HepG2 (cell line): Measurements from ENCODE around the gene SCYGR6. TPM values are rescaled to one million over a fixed set of nuclear protein-coding genes. Genes with fewer than 3 reads are reported as not detected.

Source experiments
- CBX5 ChIP-seq: sonication (generic); formaldehyde crosslinking; IDR thresholded peaks from 2 replicates; pipeline ENCODE4 v1.4.0; 2020; ENCODE audit warnings: missing genetic modification reagents, borderline replicate concordance
- CCAR2 ChIP-seq: fragments of 200-400 bp; formaldehyde crosslinking; optimal IDR thresholded peaks from 2 replicates; pipeline ENCODE3; 2018; ENCODE audit warnings: low read depth, mild to moderate bottlenecking, low read length, moderate library complexity
- FOSL1 ChIP-seq: sonication (generic); formaldehyde crosslinking; IDR thresholded peaks from 2 replicates; pipeline ENCODE4 v1.9.0; 2021; ENCODE audit warnings: missing genetic modification reagents, borderline replicate concordance
- FOXA3 ChIP-seq: IDR thresholded peaks from 2 replicates; pipeline ENCODE4 v1.6.1; 2016; ENCODE audit warnings: missing genetic modification reagents, missing compliant biosample characterization
- FOXO1 ChIP-seq: sonication (generic); formaldehyde crosslinking; IDR thresholded peaks from 2 replicates; pipeline ENCODE4 v1.4.0; 2020; ENCODE audit warnings: missing genetic modification reagents
- HMGA1 ChIP-seq: sonication (generic); formaldehyde crosslinking; conservative IDR thresholded peaks from 2 replicates; pipeline ENCODE4 v1.4.0; 2020; ENCODE audit warnings: missing genetic modification reagents
- KDM6A ChIP-seq: IDR thresholded peaks from 2 replicates; pipeline ENCODE4 v1.6.1; 2016; ENCODE audit warnings: low read depth
- MAFF ChIP-seq: IDR thresholded peaks from 2 replicates; pipeline ENCODE4 v1.6.1; 2011; ENCODE audit warnings: low read depth, low read length, improper control_type of control experiment
- MIXL1 ChIP-seq: IDR thresholded peaks from 2 replicates; pipeline ENCODE4 v1.6.1; 2016
- MTF2 ChIP-seq: sonication (generic); formaldehyde crosslinking; IDR thresholded peaks from 2 replicates; pipeline ENCODE4 v1.5.0; 2020; ENCODE audit warnings: missing genetic modification reagents, borderline replicate concordance
- NFAT5 ChIP-seq: sonication (generic); formaldehyde crosslinking; IDR thresholded peaks from 2 replicates; pipeline ENCODE4 v1.4.0; 2020; ENCODE audit warnings: missing genetic modification reagents
- RBM39 ChIP-seq: fragments of 200-400 bp; formaldehyde crosslinking; IDR thresholded peaks from one replicate; pipeline ENCODE4 v1.6.1; 2018; ENCODE audit warnings: antibody characterized with exemption, mild to moderate bottlenecking, low read depth, low read length; ENCODE audit not compliant: poor library complexity, severe bottlenecking
- RNF2 ChIP-seq: fragments of 450-650 bp; conservative IDR thresholded peaks from 2 replicates; pipeline ENCODE4 v1.6.1; 2016; ENCODE audit warnings: low read depth
- ZMAT3 ChIP-seq: sonication (generic); formaldehyde crosslinking; conservative IDR thresholded peaks from 2 replicates; pipeline ENCODE4 v1.7.0; 2021; ENCODE audit warnings: missing genetic modification reagents
- ZNF567 ChIP-seq: sonication (generic); formaldehyde crosslinking; IDR thresholded peaks from 2 replicates; pipeline ENCODE4 v1.8.1; 2023; ENCODE audit warnings: mild to moderate bottlenecking, missing genetic modification reagents, borderline replicate concordance
- ZNF768 ChIP-seq: sonication (generic); formaldehyde crosslinking; IDR thresholded peaks from 2 replicates; pipeline ENCODE4 v1.4.0; 2020; ENCODE audit warnings: missing genetic modification reagents
- polyA plus RNA-seq, 8 experiments: library from polyadenylated mRNA; depleted of rRNA in 3 of 8; stranded (reverse) in 7 of 8; unstranded in 1 of 8; fragments of >200 nt; fragmentation: Illumina TruSeq in 4 of 8; extraction: Trizol in 4 of 8; gene quantifications; 2 replicates each; pipeline versions ENCODE4 v1.2.1 to v1.2.3, GENCODE V29; 2011 to 2016; ENCODE audit warnings: low read depth in 4 of 8, missing spikeins in 1 of 8, mixed read lengths in 1 of 8; ENCODE audit not compliant: insufficient read depth in 1 of 8
- total RNA-seq, 5 experiments: library from RNA; depleted of rRNA; stranded (reverse); fragments of >200 nt; fragmentation: Illumina TruSeq; extraction: Trizol; gene quantifications; 2 replicates each; pipeline ENCODE4 v1.2.3, GENCODE V29; 2016; ENCODE audit warnings: low read depth in 1 of 5
- TF ChIP-seq, protein P1 (sequence below): sonication (generic); formaldehyde crosslinking; IDR thresholded peaks from 2 replicates; pipeline ENCODE4 v1.5.1; 2020; ENCODE audit warnings: missing genetic modification reagents, mild to moderate bottlenecking, borderline replicate concordance
- TF ChIP-seq, protein P2 (sequence below): sonication (generic); formaldehyde crosslinking; IDR thresholded peaks from 2 replicates; pipeline ENCODE4 v1.5.0; 2020; ENCODE audit warnings: mild to moderate bottlenecking, missing genetic modification reagents, borderline replicate concordance
- TF ChIP-seq, protein P3 (sequence below): sonication (generic); formaldehyde crosslinking; IDR thresholded peaks from 2 replicates; pipeline ENCODE4 v1.5.1; 2020; ENCODE audit warnings: missing genetic modification reagents, mild to moderate bottlenecking, borderline replicate concordance

Gene SCYGR6
- total and polyA plus RNA-seq, 2 of the 13 experiments (the other 11 are each of a cell fraction or from before 2014, with no cell fraction given): not detected

DNA sequence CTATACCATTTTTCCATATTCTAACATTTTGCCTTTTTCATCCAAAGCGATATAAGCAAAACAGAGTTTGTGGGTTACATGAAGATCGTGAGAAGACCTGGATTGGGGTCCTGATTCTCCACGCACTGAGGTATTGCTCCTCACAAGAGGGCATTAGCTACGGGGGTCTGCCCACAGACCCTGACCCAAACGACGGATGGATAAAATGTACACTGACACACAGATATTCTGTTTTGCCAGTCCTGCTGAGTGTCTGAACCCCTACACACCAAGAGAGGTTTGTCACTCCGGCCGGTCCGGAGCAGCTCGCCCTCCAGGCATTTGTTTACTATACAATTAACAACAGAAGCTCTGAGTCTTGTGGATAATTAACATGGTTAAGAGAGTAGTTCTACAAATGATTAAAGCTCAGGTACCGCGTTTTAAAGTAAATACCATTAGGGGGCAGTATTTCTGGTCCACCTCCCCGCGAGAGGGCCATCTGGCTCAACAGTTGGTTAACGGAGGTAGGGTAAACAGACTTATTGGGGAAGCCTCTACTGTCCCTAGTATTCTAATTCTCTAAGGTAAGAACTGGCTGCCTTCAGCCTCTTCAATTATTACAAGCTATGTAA lies 49.6 kb upstream of the SCYGR6 start (continued):
- TF ChIP-seq ZMAT3 (no peak), FOXA3 (CRISPR knock-in tag) (peak; percentile 66), HMGA1 (no peak), RNF2 (no peak), ZNF567 (CRISPR knock-in tag) (no peak), FOXO1 (CRISPR knock-in tag) (no peak; the same call in 1 of the 2 replicates), MTF2 (peak; percentile 66; the same call in 1 of the 2 replicates), ZNF768 (no peak), FOSL1 (CRISPR knock-in tag) (no peak), CCAR2 (no peak), MIXL1 (CRISPR knock-in tag) (peak; percentile 93), NFAT5 (no peak), KDM6A (CRISPR knock-in tag) (no peak), RBM39 (no peak), CBX5 (CRISPR knock-in tag) (no peak), MAFF (no peak)
- TF ChIP-seq, protein P1, sequence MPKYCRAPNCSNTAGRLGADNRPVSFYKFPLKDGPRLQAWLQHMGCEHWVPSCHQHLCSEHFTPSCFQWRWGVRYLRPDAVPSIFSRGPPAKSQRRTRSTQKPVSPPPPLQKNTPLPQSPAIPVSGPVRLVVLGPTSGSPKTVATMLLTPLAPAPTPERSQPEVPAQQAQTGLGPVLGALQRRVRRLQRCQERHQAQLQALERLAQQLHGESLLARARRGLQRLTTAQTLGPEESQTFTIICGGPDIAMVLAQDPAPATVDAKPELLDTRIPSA (CRISPR knock-in tag): no peak
- TF ChIP-seq, protein P2, sequence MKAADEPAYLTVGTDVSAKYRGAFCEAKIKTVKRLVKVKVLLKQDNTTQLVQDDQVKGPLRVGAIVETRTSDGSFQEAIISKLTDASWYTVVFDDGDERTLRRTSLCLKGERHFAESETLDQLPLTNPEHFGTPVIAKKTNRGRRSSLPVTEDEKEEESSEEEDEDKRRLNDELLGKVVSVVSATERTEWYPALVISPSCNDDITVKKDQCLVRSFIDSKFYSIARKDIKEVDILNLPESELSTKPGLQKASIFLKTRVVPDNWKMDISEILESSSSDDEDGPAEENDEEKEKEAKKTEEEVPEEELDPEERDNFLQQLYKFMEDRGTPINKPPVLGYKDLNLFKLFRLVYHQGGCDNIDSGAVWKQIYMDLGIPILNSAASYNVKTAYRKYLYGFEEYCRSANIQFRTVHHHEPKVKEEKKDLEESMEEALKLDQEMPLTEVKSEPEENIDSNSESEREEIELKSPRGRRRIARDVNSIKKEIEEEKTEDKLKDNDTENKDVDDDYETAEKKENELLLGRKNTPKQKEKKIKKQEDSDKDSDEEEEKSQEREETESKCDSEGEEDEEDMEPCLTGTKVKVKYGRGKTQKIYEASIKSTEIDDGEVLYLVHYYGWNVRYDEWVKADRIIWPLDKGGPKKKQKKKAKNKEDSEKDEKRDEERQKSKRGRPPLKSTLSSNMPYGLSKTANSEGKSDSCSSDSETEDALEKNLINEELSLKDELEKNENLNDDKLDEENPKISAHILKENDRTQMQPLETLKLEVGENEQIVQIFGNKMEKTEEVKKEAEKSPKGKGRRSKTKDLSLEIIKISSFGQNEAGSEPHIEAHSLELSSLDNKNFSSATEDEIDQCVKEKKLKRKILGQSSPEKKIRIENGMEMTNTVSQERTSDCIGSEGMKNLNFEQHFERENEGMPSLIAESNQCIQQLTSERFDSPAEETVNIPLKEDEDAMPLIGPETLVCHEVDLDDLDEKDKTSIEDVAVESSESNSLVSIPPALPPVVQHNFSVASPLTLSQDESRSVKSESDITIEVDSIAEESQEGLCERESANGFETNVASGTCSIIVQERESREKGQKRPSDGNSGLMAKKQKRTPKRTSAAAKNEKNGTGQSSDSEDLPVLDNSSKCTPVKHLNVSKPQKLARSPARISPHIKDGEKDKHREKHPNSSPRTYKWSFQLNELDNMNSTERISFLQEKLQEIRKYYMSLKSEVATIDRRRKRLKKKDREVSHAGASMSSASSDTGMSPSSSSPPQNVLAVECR (CRISPR knock-in tag): no peak
- TF ChIP-seq, protein P3, sequence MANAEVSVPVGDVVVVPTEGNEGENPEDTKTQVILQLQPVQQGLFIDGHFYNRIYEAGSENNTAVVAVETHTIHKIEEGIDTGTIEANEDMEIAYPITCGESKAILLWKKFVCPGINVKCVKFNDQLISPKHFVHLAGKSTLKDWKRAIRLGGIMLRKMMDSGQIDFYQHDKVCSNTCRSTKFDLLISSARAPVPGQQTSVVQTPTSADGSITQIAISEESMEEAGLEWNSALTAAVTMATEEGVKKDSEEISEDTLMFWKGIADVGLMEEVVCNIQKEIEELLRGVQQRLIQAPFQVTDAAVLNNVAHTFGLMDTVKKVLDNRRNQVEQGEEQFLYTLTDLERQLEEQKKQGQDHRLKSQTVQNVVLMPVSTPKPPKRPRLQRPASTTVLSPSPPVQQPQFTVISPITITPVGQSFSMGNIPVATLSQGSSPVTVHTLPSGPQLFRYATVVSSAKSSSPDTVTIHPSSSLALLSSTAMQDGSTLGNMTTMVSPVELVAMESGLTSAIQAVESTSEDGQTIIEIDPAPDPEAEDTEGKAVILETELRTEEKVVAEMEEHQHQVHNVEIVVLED: no peak
